PC-9 (cell line): ENCODE results near the gene SNX1.

Experiments
- CTCF ChIP-seq: fragments of 200-600 bp; sonication (generic); conservative IDR thresholded peaks from 2 replicates; pipeline ENCODE4 v1.6.1; 2017; ENCODE audit warnings: mixed run types, antibody characterized with exemption, mild to moderate bottlenecking, moderate library complexity
- EZH2 ChIP-seq: fragments of 200-600 bp; sonication (generic); IDR thresholded peaks from 2 replicates; pipeline ENCODE4 v1.8.0; 2017; ENCODE audit warnings: antibody characterized with exemption, low read depth

- no peak for TF ChIP-seq CTCF
- no peak for TF ChIP-seq EZH2
These were observed 40.6 kb downstream of the SNX1 start for GRCh38 chr15:64136347-64136746.
